ENCODE results near the gene CHST8.

The CHST8 gene

GRCh38 chr19:33763633-33764371, 142.0 kb downstream of the CHST8 start:
- DNase-seq (ENCODE audit: low spot score) (no peak), ATAC-seq (ENCODE audit: low read depth) (no peak)
- Histone ChIP-seq H3K36me3 (ENCODE audit: low read depth) (no peaks in the 10 kb centered on the region), H3K9me3 (ENCODE audit: severe bottlenecking) (no peaks in the 10 kb centered on the region), H3K4me1 (ENCODE audit: insufficient read depth, poor library complexity, severe bottlenecking) (no peaks in the 10 kb centered on the region), H3K27me3 (ENCODE audit: insufficient read depth, poor library complexity, severe bottlenecking) (no peaks in the 10 kb centered on the region), H3K27ac (ENCODE audit: poor library complexity, severe bottlenecking) (no peak overlapping the region), H3K4me3 (ENCODE audit: severe bottlenecking) (no peak overlapping the region)
- TF ChIP-seq, protein P1, sequence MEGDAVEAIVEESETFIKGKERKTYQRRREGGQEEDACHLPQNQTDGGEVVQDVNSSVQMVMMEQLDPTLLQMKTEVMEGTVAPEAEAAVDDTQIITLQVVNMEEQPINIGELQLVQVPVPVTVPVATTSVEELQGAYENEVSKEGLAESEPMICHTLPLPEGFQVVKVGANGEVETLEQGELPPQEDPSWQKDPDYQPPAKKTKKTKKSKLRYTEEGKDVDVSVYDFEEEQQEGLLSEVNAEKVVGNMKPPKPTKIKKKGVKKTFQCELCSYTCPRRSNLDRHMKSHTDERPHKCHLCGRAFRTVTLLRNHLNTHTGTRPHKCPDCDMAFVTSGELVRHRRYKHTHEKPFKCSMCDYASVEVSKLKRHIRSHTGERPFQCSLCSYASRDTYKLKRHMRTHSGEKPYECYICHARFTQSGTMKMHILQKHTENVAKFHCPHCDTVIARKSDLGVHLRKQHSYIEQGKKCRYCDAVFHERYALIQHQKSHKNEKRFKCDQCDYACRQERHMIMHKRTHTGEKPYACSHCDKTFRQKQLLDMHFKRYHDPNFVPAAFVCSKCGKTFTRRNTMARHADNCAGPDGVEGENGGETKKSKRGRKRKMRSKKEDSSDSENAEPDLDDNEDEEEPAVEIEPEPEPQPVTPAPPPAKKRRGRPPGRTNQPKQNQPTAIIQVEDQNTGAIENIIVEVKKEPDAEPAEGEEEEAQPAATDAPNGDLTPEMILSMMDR (IDR thresholded peaks at IDR 0.05; ENCODE audit: poor library complexity, severe bottlenecking): no peak

GRCh38 chr19:33766623-33767022, 144.9 kb downstream of the CHST8 start:
- Histone ChIP-seq H3K9me3 (ENCODE audit: severe bottlenecking) (no peaks in the 10 kb centered on the region), H3K4me3 (ENCODE audit: severe bottlenecking) (no peak overlapping the region), H3K36me3 (ENCODE audit: low read depth) (no peaks in the 10 kb centered on the region), H3K27ac (ENCODE audit: poor library complexity, severe bottlenecking) (no peak overlapping the region), H3K4me1 (ENCODE audit: insufficient read depth, poor library complexity, severe bottlenecking) (no peaks in the 10 kb centered on the region), H3K27me3 (ENCODE audit: insufficient read depth, poor library complexity, severe bottlenecking) (no peaks in the 10 kb centered on the region)
- DNase-seq (ENCODE audit: low spot score): no peak
- no peak for ATAC-seq (ENCODE audit: low read depth)
- TF ChIP-seq, protein P1 (IDR thresholded peaks at IDR 0.05; ENCODE audit: poor library complexity, severe bottlenecking): no peak

- Histone ChIP-seq H3K9me3 (ENCODE audit: severe bottlenecking) (no peaks in the 10 kb centered on the region), H3K36me3 (ENCODE audit: low read depth) (no peaks in the 10 kb centered on the region), H3K4me3 (ENCODE audit: severe bottlenecking) (no peak overlapping the region), H3K4me1 (ENCODE audit: insufficient read depth, poor library complexity, severe bottlenecking) (no peaks in the 10 kb centered on the region), H3K27ac (ENCODE audit: poor library complexity, severe bottlenecking) (no peak overlapping the region), H3K27me3 (ENCODE audit: insufficient read depth, poor library complexity, severe bottlenecking) (no peaks in the 10 kb centered on the region)
- ATAC-seq (ENCODE audit: low read depth) (no peak), DNase-seq (ENCODE audit: low spot score) (no peak)
- TF ChIP-seq, protein P1 (IDR thresholded peaks at IDR 0.05; ENCODE audit: poor library complexity, severe bottlenecking): peak; percentile 25
Observed at GRCh38 chr19:33767898-33768413, 146.2 kb downstream of the CHST8 start.

DNA sequence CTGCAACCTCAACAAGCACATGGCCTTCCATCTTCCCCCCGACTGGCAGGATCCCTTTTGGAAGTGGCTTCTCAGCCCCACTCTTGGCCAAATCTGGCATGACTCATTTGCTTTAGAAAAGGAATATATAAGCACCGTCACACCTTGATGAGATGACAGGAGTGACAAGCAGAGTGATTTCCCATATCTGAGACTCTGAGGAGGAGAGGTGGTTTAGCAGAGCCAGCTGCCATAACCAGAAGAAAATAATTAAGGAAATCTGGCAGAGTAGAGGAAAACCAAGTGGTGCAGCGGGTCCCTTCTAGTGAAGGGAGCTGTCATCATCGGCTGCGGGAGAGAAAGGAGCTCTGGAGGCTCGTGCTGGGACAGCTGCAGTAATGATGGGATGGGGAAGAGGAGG, 147.5 kb downstream of the CHST8 start:
- no peak for DNase-seq (ENCODE audit: low spot score)
- Histone ChIP-seq H3K36me3 (ENCODE audit: low read depth) (no peaks in the 10 kb centered on the region), H3K27me3 (ENCODE audit: insufficient read depth, poor library complexity, severe bottlenecking) (no peaks in the 10 kb centered on the region), H3K4me1 (ENCODE audit: insufficient read depth, poor library complexity, severe bottlenecking) (no peaks in the 10 kb centered on the region), H3K9me3 (ENCODE audit: severe bottlenecking) (no peaks in the 10 kb centered on the region), H3K4me3 (ENCODE audit: severe bottlenecking) (no peak overlapping the region), H3K27ac (ENCODE audit: poor library complexity, severe bottlenecking) (no peak overlapping the region)
- ATAC-seq (ENCODE audit: low read depth): no peak
- TF ChIP-seq, protein P1 (IDR thresholded peaks at IDR 0.05; ENCODE audit: poor library complexity, severe bottlenecking): no peak

GRCh38 chr19:33770107-33770506, 148.4 kb downstream of the CHST8 start:
- TF ChIP-seq, protein P1 (IDR thresholded peaks at IDR 0.05; ENCODE audit: poor library complexity, severe bottlenecking): no peak
- DNase-seq (ENCODE audit: low spot score): no peak
- no peak overlapping the region for H3K27ac ChIP-seq (ENCODE audit: poor library complexity, severe bottlenecking)
- no peaks in the 10 kb centered on the region for H3K9me3 ChIP-seq (ENCODE audit: severe bottlenecking)
- H3K4me1 ChIP-seq (ENCODE audit: insufficient read depth, poor library complexity, severe bottlenecking): no peaks in the 10 kb centered on the region
- no peaks in the 10 kb centered on the region for H3K36me3 ChIP-seq (ENCODE audit: low read depth)
- no peak for ATAC-seq (ENCODE audit: low read depth)
- H3K27me3 ChIP-seq (ENCODE audit: insufficient read depth, poor library complexity, severe bottlenecking): no peaks in the 10 kb centered on the region
- no peak overlapping the region for H3K4me3 ChIP-seq (ENCODE audit: severe bottlenecking)

Measured in RWPE2 (cell line).